SU-DHL-6 (cell line): Measurements from ENCODE around the gene ENTPD8.

Source experiments
- EZH2phosphoT487 ChIP-seq: fragments of 200-600 bp; sonication (generic), shearing (Covaris generic); conservative IDR thresholded peaks from 2 replicates; pipeline ENCODE4 v1.6.1; 2018; ENCODE audit warnings: mild to moderate bottlenecking, antibody characterized with exemption, low read length, moderate library complexity, mixed read lengths
- TF ChIP-seq, protein P1 (sequence below): fragments of 200-600 bp; sonication (generic); IDR thresholded peaks from one replicate; pipeline ENCODE4 v1.5.1; 2017; ENCODE audit warnings: antibody characterized with exemption, mild to moderate bottlenecking, low read length, moderate library complexity; ENCODE audit not compliant: insufficient read depth, poor library complexity, severe bottlenecking

DNA sequence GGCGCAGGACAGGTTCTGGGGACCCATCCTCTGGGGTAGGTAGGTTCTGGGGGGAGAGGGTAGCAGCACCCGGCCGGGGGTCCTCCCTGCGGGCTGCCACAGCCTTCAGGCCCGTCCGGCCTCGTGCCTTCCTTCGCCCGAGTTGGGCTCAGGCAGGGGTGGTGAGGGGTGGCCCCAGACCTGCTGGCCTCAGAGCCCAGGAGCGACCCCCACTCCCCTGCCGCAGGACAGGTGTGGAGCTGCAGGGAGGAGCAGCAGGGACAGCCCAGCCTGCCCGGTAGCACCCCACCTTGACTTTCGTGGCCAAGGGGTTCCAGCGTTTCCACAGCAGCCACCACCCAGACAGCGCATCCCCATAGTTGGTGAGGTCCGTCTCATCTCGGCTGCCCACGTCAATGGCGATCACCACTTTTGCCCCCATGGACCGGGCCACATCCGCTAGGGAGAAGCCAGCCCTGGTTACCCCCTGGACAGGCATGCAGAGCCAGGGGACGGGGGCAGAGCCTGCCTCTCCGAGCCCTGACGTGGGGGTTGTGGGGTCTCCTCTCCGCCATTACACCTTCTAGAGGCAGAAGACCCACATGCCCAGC is 21.3 kb upstream of the ENTPD8 start:
- TF ChIP-seq, protein P1, sequence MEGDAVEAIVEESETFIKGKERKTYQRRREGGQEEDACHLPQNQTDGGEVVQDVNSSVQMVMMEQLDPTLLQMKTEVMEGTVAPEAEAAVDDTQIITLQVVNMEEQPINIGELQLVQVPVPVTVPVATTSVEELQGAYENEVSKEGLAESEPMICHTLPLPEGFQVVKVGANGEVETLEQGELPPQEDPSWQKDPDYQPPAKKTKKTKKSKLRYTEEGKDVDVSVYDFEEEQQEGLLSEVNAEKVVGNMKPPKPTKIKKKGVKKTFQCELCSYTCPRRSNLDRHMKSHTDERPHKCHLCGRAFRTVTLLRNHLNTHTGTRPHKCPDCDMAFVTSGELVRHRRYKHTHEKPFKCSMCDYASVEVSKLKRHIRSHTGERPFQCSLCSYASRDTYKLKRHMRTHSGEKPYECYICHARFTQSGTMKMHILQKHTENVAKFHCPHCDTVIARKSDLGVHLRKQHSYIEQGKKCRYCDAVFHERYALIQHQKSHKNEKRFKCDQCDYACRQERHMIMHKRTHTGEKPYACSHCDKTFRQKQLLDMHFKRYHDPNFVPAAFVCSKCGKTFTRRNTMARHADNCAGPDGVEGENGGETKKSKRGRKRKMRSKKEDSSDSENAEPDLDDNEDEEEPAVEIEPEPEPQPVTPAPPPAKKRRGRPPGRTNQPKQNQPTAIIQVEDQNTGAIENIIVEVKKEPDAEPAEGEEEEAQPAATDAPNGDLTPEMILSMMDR: no peak
- TF ChIP-seq EZH2phosphoT487: no peak
